HFFc6 (cell line): ENCODE results near the gene CD81. TPM values are rescaled to one million over a fixed set of nuclear protein-coding genes. Genes with fewer than 3 reads are reported as not detected.

Experiments
- DNase-seq: peaks from one replicate; pipeline ENCODE4 v3.0.0-alpha.2; 2018
- H3K27ac Mint-ChIP-seq: 2 replicates; pipeline ENCODE4 v1.8.0; 2020; ENCODE audit warnings: mild to moderate bottlenecking, mixed read lengths
- H3K27me3 Mint-ChIP-seq: 2 replicates; pipeline ENCODE4 v1.8.0; 2021; ENCODE audit warnings: mild to moderate bottlenecking, moderate library complexity, mixed read lengths; ENCODE audit not compliant: insufficient read depth
- H3K36me3 Mint-ChIP-seq: 2 replicates; pipeline ENCODE4 v1.8.0; 2021; ENCODE audit warnings: low read depth, mixed read lengths
- H3K4me1 Mint-ChIP-seq: 2 replicates; pipeline ENCODE4 v1.8.0; 2020; ENCODE audit warnings: low read depth, mixed read lengths
- H3K4me3 Mint-ChIP-seq: 2 replicates; pipeline ENCODE4 v1.8.0; 2020; ENCODE audit warnings: mild to moderate bottlenecking, moderate library complexity, mixed read lengths
- H3K9me3 Mint-ChIP-seq: 2 replicates; pipeline ENCODE4 v1.8.0; 2020; ENCODE audit warnings: mild to moderate bottlenecking, mixed read lengths
- CTCF ChIP-seq: fragments of 200-600 bp; sonication (generic); IDR thresholded peaks from 2 replicates; pipeline ENCODE4 v1.5.0; 2021; ENCODE audit warnings: antibody characterized with exemption, mild to moderate bottlenecking
- total RNA-seq, 6 experiments: library from RNA; stranded (reverse); fragmentation: NEBNext Ultra II Directional; extraction: Animal tissue kit (Norgen Biotek cat#: 25700); gene quantifications; 2 replicates in 1 of 6; 3 replicates in 5 of 6; pipeline ENCODE4 v1.2.3, GENCODE V29; 2021

The CD81 gene
- total RNA-seq, 6 experiments from 2014 or later, result 540 to 738 (median 627) TPM

DNA sequence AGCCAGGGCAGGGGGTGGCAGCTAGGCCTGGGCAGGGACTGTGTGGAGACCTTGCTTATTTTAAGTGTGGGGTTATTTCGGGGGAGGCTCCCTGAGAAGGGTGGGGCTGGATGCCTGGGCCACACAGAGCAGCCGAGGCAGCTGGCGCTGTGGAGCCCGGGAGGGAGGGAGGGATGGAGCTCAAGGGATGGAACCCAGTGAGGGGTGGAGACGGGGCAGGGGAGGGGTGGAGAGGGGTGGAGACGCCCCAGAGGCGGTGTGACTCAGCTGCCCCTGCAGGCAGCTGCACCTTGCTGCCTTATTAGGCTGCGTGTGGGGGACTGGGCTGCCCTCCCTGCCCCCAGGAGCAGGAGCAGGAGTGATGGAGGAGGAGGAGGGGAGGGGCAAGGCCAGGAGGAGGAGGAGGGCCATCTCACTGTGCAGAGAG lies 13.6 kb downstream of the CD81 start:
- no peaks in the 10 kb centered on the region for H3K9me3 Mint-ChIP-seq
- DNase-seq, result peak; percentile 61

GRCh38 chr11:2391181-2391975 lies 14.3 kb downstream of the CD81 start:
- Mint-ChIP-seq H3K27ac (no peak overlapping the region; the same call in 1 of the 2 replicates), H3K4me3 (no peak overlapping the region), H3K4me1 (peaks cover 38% of the 10 kb centered on the region), H3K36me3 (no peaks in the 10 kb centered on the region), H3K27me3 (peaks cover 4% of the 10 kb centered on the region), H3K9me3 (no peaks in the 10 kb centered on the region)
- DNase-seq, result no peak
- no peak for TF ChIP-seq CTCF

More for the DNA sequence above, 13.6 kb downstream of the CD81 start:
- peaks cover 4% of the 10 kb centered on the region for H3K27me3 Mint-ChIP-seq
- H3K4me3 Mint-ChIP-seq, result peak overlapping the region; percentile 65
- peaks cover 44% of the 10 kb centered on the region for H3K4me1 Mint-ChIP-seq
- peak overlapping the region; percentile 80 for H3K27ac Mint-ChIP-seq
- H3K36me3 Mint-ChIP-seq, result no peaks in the 10 kb centered on the region
- 0 out of 2 replicates have a peak, but pooled peaks have one; percentile 8 for TF ChIP-seq CTCF

DNA sequence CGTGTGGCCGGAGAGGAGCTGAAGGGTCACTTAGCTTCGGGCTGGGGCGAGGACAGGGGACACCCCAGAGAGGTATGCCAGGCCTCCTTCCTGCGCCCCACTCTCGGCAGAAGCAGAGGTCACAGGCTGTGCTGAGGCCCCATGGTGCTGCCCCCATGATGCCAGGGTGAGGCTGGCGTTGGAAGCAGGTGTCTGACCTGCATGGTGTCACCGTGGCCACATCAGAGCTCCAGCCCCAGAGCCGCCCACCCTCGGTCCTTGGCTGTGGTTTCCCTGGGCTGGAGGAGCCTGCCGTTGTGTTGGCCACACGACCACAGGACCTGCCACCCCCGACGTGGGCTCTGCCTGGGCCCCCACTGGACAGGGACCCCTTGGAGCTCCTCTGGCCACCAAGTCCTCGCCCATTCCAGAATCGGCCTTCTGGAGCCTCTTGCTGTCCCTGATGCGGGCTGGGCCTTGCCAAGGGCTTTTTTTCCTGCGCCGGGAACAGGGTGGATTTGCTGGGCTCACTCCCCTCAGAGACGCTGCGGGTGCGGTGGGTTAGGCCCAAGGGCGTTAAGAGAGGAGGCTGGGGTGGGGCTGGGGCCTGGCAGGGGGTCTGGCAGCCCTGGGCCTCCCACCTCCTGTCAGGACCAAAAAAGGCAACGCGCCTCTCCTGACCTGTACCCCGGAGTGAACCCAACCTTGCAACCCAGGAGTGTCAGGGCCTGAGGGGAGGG lies 15.3 kb downstream of the CD81 start:
- Mint-ChIP-seq H3K36me3 (peaks cover 8% of the 10 kb centered on the region), H3K4me1 (peaks cover 28% of the 10 kb centered on the region), H3K4me3 (no peak overlapping the region), H3K27ac (no peak overlapping the region), H3K9me3 (no peaks in the 10 kb centered on the region), H3K27me3 (peaks cover 4% of the 10 kb centered on the region)
- DNase-seq, result no peak
- no peak for TF ChIP-seq CTCF

DNA sequence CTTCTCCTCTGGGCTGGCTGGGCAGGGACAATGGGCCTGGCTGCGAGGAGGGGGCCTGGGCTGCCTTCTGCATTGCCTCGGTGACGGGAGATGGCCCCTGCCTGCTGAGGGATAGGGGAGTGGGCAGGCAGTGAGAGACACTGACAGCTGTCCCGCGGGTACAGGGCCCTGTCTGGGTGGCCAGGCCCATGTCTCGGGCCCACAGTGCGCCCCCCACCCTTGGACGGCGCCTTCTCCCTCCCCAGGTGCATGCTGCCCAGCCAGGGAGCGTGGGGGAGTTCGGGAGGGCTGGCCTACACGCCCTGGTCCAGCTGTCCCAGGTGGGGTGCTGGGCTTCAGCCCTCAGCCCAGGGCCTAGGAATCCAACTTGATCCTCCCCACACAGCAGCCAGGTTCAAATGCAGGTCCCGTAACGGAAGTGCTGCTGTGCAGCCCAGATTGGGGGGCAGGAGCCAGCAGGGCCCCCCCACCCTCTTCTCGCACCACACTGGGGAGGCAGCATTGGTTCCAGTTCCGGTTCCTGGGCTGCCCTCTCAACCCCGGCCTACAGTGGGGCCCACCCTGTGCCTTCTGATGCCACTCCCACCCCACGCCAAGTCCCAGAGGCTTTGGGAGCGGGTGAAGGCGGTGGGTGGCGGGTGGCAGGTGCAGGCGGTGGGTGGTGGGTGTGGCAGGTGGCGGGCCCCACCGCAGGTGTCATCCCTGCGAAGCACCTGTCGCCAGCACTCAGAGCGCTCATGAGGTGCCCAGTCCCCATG lies 16.2 kb downstream of the CD81 start:
- DNase-seq, result no peak
- Mint-ChIP-seq H3K27me3 (peaks cover 4% of the 10 kb centered on the region), H3K27ac (no peak overlapping the region), H3K4me1 (peaks cover 23% of the 10 kb centered on the region), H3K36me3 (peaks cover 12% of the 10 kb centered on the region), H3K9me3 (no peaks in the 10 kb centered on the region), H3K4me3 (no peak overlapping the region)
- TF ChIP-seq CTCF, result no peak
